Spleen (tissue), 11 donors: ENCODE data around the gene EXOC4. TPM values are rescaled to one million over a fixed set of nuclear protein-coding genes. Genes with fewer than 3 reads are reported as not detected.

Source experiments
- DNase-seq: peaks from one replicate; pipeline ENCODE4 v3.0.0-alpha.2; 2020
- H3K27ac ChIP-seq, 8 donors: fragments of 200-600 bp; sonication (generic) in 7 of 8; 1 replicate in 4 of 8; 2 replicates in 4 of 8; pipeline versions ENCODE4 v1.5.0 to v1.8.0; 2016 to 2021; ENCODE audit warnings: inconsistent platforms in 4 of 8, mild to moderate bottlenecking in 4 of 8, moderate library complexity in 1 of 8
- H3K27me3 ChIP-seq, 7 donors: fragments of 200-600 bp; sonication (generic) in 6 of 7; replicated peaks in 1 of 7; 1 replicate in 4 of 7; 2 replicates in 3 of 7; pipeline versions ENCODE4 v1.5.0 to v1.8.0; 2016 to 2021; ENCODE audit warnings: inconsistent platforms in 3 of 7, mild to moderate bottlenecking in 1 of 7
- H3K36me3 ChIP-seq, 6 donors: fragments of 200-600 bp; sonication (generic) in 5 of 6; 1 replicate in 4 of 6; 2 replicates in 2 of 6; pipeline versions ENCODE4 v1.5.0 to v1.8.0; 2016 to 2021; ENCODE audit warnings: inconsistent platforms in 2 of 6
- H3K4me1 ChIP-seq, 6 donors: fragments of 200-600 bp; sonication (generic) in 5 of 6; 1 replicate in 3 of 6; 2 replicates in 3 of 6; pipeline versions ENCODE4 v1.5.0 to v1.8.0; 2016 to 2021; ENCODE audit warnings: inconsistent platforms in 3 of 6
- H3K4me3 ChIP-seq, 8 donors: fragments of 200-600 bp; sonication (generic) in 7 of 8; 1 replicate in 4 of 8; 2 replicates in 4 of 8; pipeline versions ENCODE4 v1.5.0 to v1.8.0; 2016 to 2021; ENCODE audit warnings: inconsistent platforms in 4 of 8, mild to moderate bottlenecking in 4 of 8, moderate library complexity in 2 of 8
- H3K9me3 ChIP-seq, 8 donors: fragments of 200-600 bp; sonication (generic) in 7 of 8; 1 replicate in 4 of 8; 2 replicates in 4 of 8; pipeline versions ENCODE4 v1.5.0 to v1.8.0; 2016 to 2021; ENCODE audit warnings: inconsistent platforms in 4 of 8
- POLR2A ChIP-seq, 3 donors: fragments of 450-650 bp; IDR thresholded peaks; one replicate each; pipeline ENCODE4 v1.5.1; 2017; ENCODE audit warnings: antibody characterized with exemption in 3 of 3, mild to moderate bottlenecking in 1 of 3
- POLR2AphosphoS5 ChIP-seq, 3 donors: sonication (generic); formaldehyde crosslinking; IDR thresholded peaks; one replicate each; pipeline ENCODE4 v1.5.1; 2017; ENCODE audit warnings: antibody characterized with exemption in 3 of 3
- WGBS, 5 donors: extraction: QIAGEN DNeasy Blood & Tissue Kit in 3 of 5; methylation state at CpG; one replicate each; pipeline versions ENCODE4 v1.1.5 to v1.1.7; 2013 to 2018; 5-methylcytosine and 5-hydroxymethylcytosine counted together
- intact Hi-C: fragments of 100-400 bp; cut with DNase I; formaldehyde crosslinking; loops from one replicate; pipeline ENCODE4 v1.15.0; 2023; ENCODE audit warnings: low total_unique reads
- polyA plus RNA-seq, 3 donors: library from polyadenylated mRNA; stranded (reverse); fragments of 200-250 nt; gene quantifications; one replicate each; pipeline ENCODE4 v1.2.1, GENCODE V29; 2013
- total RNA-seq, 7 donors: library from RNA; depleted of rRNA in 3 of 7; stranded (reverse); fragments of >200 nt in 3 of 7; fragmentation: NEBNext Ultra II Directional in 4 of 7; extraction: Animal tissue kit (Norgen Biotek cat#: 25700) in 4 of 7; gene quantifications; one replicate each; pipeline versions ENCODE4 v1.1.0 to v1.2.1, GENCODE V29; 2016 to 2021
- TF ChIP-seq, protein P1 (sequence below), 11 experiments: fragments of 200-600 bp in 7 of 11; fragments of 450-650 bp in 4 of 11; sonication (generic) in 4 of 11; IDR thresholded peaks in 8 of 11; conservative IDR thresholded peaks in 3 of 11; 1 replicate in 7 of 11; 2 replicates in 4 of 11; pipeline versions ENCODE4 v1.4.0 to v1.8.0; 2016 to 2021; ENCODE audit warnings: antibody characterized with exemption in 11 of 11, inconsistent platforms in 4 of 11, mild to moderate bottlenecking in 1 of 11
- donor health status: healthy with polysubstance abuse.
- donor health status: DM: no; HTN: no; CAD: no; lungs with moderate emphysema.
- donor health status: DM: no; HTN: no; CAD: no.
- donor health status: Bipolar disorder and iron deficiency.
- donor health status: healthy.
- donor health status: DM: no; HTN: no; CAD: no.
- donor health status: DM: yes; HTN: yes; CAD: no.

EXOC4 gene
- total and polyA plus RNA-seq, 10 donors, result 14.1 to 138 (median 102) TPM

DNA sequence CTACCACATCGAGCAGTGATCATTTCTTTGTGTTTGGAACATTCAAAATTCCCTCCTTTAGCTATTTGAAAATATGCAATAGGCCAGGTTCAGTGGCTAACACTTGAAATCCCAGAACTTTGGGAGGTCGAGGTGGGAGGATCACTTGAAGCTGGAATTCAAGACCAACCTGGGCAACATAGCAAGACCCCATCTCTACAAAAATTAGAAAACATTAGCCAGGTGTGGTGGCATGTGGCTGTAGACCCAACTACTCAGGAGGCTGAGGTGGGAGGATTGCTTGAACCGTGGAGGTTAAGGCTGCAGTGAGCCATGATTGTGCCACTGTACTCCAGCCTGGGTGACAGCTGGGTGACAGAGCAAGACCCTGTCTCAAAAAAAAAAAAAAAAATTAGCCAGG lies 15.3 kb upstream of the EXOC4 start:
- no peaks in the 10 kb centered on the region for H3K36me3 ChIP-seq
- H3K9me3 ChIP-seq, result no peaks in the 10 kb centered on the region
- peaks cover 0 to 20% (median 0%) of the 10 kb centered on the region in 7 donors for H3K27me3 ChIP-seq
- WGBS, 5 donors, result 76 to 92% (median 82%) methylated on average over 3 of the region's 3 CpGs
- intact Hi-C loops, result no loop called here
- no peak overlapping the region for H3K27ac ChIP-seq
- no peak overlapping the region for H3K4me3 ChIP-seq
- H3K4me1 ChIP-seq, result no peaks in the 10 kb centered on the region
- TF ChIP-seq POLR2AphosphoS5 (IDR thresholded peaks at IDR 0.05) (no peak), POLR2A (IDR thresholded peaks at IDR 0.05) (no peak)
- TF ChIP-seq, protein P1, sequence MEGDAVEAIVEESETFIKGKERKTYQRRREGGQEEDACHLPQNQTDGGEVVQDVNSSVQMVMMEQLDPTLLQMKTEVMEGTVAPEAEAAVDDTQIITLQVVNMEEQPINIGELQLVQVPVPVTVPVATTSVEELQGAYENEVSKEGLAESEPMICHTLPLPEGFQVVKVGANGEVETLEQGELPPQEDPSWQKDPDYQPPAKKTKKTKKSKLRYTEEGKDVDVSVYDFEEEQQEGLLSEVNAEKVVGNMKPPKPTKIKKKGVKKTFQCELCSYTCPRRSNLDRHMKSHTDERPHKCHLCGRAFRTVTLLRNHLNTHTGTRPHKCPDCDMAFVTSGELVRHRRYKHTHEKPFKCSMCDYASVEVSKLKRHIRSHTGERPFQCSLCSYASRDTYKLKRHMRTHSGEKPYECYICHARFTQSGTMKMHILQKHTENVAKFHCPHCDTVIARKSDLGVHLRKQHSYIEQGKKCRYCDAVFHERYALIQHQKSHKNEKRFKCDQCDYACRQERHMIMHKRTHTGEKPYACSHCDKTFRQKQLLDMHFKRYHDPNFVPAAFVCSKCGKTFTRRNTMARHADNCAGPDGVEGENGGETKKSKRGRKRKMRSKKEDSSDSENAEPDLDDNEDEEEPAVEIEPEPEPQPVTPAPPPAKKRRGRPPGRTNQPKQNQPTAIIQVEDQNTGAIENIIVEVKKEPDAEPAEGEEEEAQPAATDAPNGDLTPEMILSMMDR (IDR thresholded peaks at IDR 0.05 in 8 of 11, conservative IDR thresholded peaks at IDR 0.05 in 3 of 11), result no peak
- DNase-seq, result no peak

DNA sequence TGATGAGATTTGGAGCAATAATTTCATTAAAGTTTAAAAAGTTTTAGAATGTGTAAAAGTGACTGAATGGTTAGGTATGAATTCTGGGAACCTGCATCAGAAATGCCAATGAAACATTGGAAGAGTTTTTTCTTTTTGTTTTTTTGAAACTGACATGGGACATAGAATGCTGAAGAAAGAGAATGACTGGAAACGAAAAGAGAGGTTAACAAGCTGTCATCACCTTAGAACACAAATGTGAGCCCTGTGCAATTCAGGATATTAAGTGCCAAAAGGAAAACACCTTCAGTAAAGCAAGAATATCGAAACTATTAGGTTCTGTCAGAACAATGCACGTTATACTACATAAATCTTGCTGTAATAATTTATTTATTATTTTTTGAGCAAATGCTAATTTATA lies 12.6 kb upstream of the EXOC4 start:
- WGBS, 5 donors, result 72 to 80% (median 75%) methylated on average over 3 of the region's 3 CpGs
- Histone ChIP-seq H3K9me3 (no peaks in the 10 kb centered on the region), H3K36me3 (no peaks in the 10 kb centered on the region), H3K27me3 (peaks cover 0 to 22% (median 0%) of the 10 kb centered on the region in 7 donors), H3K4me3 (no peak overlapping the region), H3K4me1 (no peaks in the 10 kb centered on the region), H3K27ac (no peak overlapping the region)
- TF ChIP-seq POLR2A (IDR thresholded peaks at IDR 0.05) (no peak), POLR2AphosphoS5 (IDR thresholded peaks at IDR 0.05) (no peak)
- TF ChIP-seq, protein P1 (IDR thresholded peaks at IDR 0.05 in 8 of 11, conservative IDR thresholded peaks at IDR 0.05 in 3 of 11), result no peak
- intact Hi-C loops, result no loop called here
- no peak for DNase-seq

DNA sequence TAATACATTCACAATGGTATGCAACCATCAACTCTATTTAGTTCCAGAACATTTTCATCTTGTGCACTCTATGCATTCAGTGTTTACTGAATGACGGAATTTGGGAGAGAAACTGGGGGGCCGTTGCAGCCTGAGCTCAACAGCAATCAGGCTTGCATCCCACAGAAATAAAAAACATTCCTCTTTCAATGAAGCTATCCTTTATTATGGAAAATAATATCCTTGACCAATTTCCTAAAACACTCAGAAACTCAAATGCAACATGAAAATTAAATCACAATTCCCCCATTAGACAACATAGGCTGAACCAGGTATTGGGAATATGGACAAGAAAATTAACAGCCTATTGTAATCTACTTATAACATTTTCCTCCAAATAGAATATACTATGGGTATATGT lies 6.3 kb upstream of the EXOC4 start:
- intact Hi-C loops, result no loop called here
- H3K4me1 ChIP-seq, result no peaks in the 10 kb centered on the region
- H3K9me3 ChIP-seq, result peaks cover 0 to 5% (median 0%) of the 10 kb centered on the region in 8 donors
- peaks cover 0 to 13% (median 0%) of the 10 kb centered on the region in 7 donors for H3K27me3 ChIP-seq
- TF ChIP-seq, protein P1 (IDR thresholded peaks at IDR 0.05 in 8 of 11, conservative IDR thresholded peaks at IDR 0.05 in 3 of 11), result no peak
- TF ChIP-seq POLR2A (IDR thresholded peaks at IDR 0.05) (no peak), POLR2AphosphoS5 (IDR thresholded peaks at IDR 0.05) (no peak)
- no peak overlapping the region for H3K27ac ChIP-seq
- H3K4me3 ChIP-seq, result no peak overlapping the region
- DNase-seq, result no peak
- 91 to 99% (median 92%) methylated on average over 2 of the region's 2 CpGs for WGBS, 5 donors
- H3K36me3 ChIP-seq, result no peaks in the 10 kb centered on the region

DNA sequence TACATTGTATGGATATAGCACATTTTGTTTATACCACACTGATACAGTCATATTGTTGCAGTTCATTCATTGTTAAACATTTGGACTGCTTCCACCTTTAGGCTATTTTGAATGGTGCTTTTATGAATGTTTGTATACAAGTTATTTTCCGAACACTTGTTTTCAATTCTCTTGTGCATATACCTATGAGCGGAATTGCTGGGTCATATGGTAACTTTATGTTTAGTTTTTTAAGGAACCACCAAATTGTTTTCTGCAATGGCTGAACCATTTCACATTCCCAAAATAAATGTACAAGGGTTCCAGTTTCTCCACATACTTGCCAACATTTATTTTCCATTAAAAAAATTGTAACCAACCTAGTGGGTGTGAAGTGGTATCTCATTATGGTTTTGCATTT lies 4.0 kb upstream of the EXOC4 start:
- H3K4me3 ChIP-seq, result no peak overlapping the region
- peaks cover 0 to 5% (median 0%) of the 10 kb centered on the region in 8 donors for H3K9me3 ChIP-seq
- H3K27me3 ChIP-seq, result no peaks in the 10 kb centered on the region
- H3K4me1 ChIP-seq, result peaks cover 0 to 14% (median 7%) of the 10 kb centered on the region in 6 donors
- H3K36me3 ChIP-seq, result no peaks in the 10 kb centered on the region
- intact Hi-C loops, result no loop called here
- H3K27ac ChIP-seq, result no peak overlapping the region
- no peak for DNase-seq
- TF ChIP-seq POLR2AphosphoS5 (IDR thresholded peaks at IDR 0.05), result no peak
- TF ChIP-seq, protein P1 (IDR thresholded peaks at IDR 0.05 in 8 of 11, conservative IDR thresholded peaks at IDR 0.05 in 3 of 11), result no peak
- TF ChIP-seq POLR2A (IDR thresholded peaks at IDR 0.05), result no peak
- 93 to 97% (median 95%) methylated on average over 2 of the region's 2 CpGs for WGBS, 5 donors
